HL-60 (cell line): ENCODE measurements around the gene XIRP2.

Source experiments
- GABPA ChIP-seq: IDR thresholded peaks from 2 replicates; pipeline ENCODE4 v1.6.1; 2012; ENCODE audit warnings: low read depth
- TF ChIP-seq, protein P1 (sequence below): IDR thresholded peaks from one replicate; pipeline ENCODE4 v1.5.1; 2011; ENCODE audit warnings: low read length, control low read depth, inconsistent platforms; ENCODE audit not compliant: insufficient read depth

DNA sequence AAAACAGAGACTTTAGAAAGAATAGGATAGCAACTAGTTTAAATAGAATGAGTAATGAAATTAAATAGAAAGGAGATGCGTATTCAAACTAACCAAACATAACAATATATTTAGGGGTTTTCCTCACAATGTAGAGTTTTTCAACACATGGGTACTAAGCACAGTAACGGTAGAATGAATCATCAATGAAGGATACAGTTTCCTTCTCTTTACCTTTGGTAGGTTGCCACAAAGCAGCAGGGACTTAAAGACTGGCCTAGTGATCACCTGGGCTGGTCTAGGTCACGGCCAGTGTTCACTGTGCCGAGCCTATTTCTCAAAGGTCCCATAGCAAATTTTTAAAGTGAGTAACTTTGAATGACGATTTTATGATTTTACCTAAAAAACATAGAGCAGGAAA lies 311.7 kb downstream of the XIRP2 start:
- TF ChIP-seq, protein P1, sequence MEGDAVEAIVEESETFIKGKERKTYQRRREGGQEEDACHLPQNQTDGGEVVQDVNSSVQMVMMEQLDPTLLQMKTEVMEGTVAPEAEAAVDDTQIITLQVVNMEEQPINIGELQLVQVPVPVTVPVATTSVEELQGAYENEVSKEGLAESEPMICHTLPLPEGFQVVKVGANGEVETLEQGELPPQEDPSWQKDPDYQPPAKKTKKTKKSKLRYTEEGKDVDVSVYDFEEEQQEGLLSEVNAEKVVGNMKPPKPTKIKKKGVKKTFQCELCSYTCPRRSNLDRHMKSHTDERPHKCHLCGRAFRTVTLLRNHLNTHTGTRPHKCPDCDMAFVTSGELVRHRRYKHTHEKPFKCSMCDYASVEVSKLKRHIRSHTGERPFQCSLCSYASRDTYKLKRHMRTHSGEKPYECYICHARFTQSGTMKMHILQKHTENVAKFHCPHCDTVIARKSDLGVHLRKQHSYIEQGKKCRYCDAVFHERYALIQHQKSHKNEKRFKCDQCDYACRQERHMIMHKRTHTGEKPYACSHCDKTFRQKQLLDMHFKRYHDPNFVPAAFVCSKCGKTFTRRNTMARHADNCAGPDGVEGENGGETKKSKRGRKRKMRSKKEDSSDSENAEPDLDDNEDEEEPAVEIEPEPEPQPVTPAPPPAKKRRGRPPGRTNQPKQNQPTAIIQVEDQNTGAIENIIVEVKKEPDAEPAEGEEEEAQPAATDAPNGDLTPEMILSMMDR, result no peak
- no peak for TF ChIP-seq GABPA
